ENCODE results near the gene ATP2B3.

GRCh38 chrX:153500676-153501280, 16.7 kb upstream of the ATP2B3 start:
- TF ChIP-seq CTCF (optimal IDR thresholded peaks at IDR 0.05 in 1 of 3, IDR thresholded peaks at IDR 0.05 in 1 of 3, conservative IDR thresholded peaks at IDR 0.05 in 1 of 3; ENCODE audit: extremely low read depth in 1 of 3, insufficient read depth in 2 of 3, low read length in 3 of 3) (no peak), EZH2 (IDR thresholded peaks at IDR 0.05; ENCODE audit: low read length) (no peak)

All from keratinocyte (primary cell).